ENCODE measurements around the gene SPATC1L.
"Not testable (repeated sequence)": the region's sequence is repeated elsewhere in the genome, so short reads cannot be mapped to it uniquely, and the experiment has no call there.

The SPATC1L gene

GRCh38 chr21:46183910-46184624 lies at the start of gene SPATC1L:
TSS of gene SPATC1L (minus strand) at chr21:46184459. CDS start at chr21:46182816, 1,643 bp downstream.
- DNase-seq, result peak; percentile 43

- DNase-seq, result no peak
These were observed 45.6 kb upstream of the SPATC1L start for GRCh38 chr21:46229923-46230260.

GRCh38 chr21:46229133-46229922 lies 45.1 kb upstream of the SPATC1L start:
- no peak for DNase-seq

- DNase-seq, result peak; percentile 98
These were observed 44.2 kb upstream of the SPATC1L start, which contains the start of gene LSS for GRCh38 chr21:46228345-46229051. TSS of gene LSS (minus strand) at chr21:46228774. CDS start at chr21:46228745, 29 bp downstream.

- no peak for DNase-seq
These were observed 43.6 kb upstream of the SPATC1L start for GRCh38 chr21:46227811-46228344.

GRCh38 chr21:46226920-46227599 lies 42.8 kb upstream of the SPATC1L start:
- no peak for DNase-seq

- DNase-seq, result no peak
These were observed 41.9 kb upstream of the SPATC1L start for GRCh38 chr21:46226146-46226545.

GRCh38 chr21:46223661-46224060 lies 39.4 kb upstream of the SPATC1L start:
- DNase-seq, result not testable (repeated sequence)

- DNase-seq, result no peak
These were observed 39.0 kb upstream of the SPATC1L start for GRCh38 chr21:46223217-46223616.

- no peak for DNase-seq
These were observed 38.3 kb upstream of the SPATC1L start for GRCh38 chr21:46222436-46223116.

- no peak for DNase-seq
These were observed 37.6 kb upstream of the SPATC1L start for GRCh38 chr21:46221664-46222435.

- DNase-seq, result no peak
These were observed 36.6 kb upstream of the SPATC1L start for GRCh38 chr21:46220847-46221246.

GRCh38 chr21:46220275-46220810 lies 36.1 kb upstream of the SPATC1L start:
- no peak for DNase-seq

- no peak for DNase-seq
These were observed 35.5 kb upstream of the SPATC1L start for GRCh38 chr21:46219591-46220239.

GRCh38 chr21:46218906-46219590 lies 34.8 kb upstream of the SPATC1L start:
- no peak for DNase-seq

GRCh38 chr21:46217511-46218196 lies 33.4 kb upstream of the SPATC1L start:
- DNase-seq, result no peak

GRCh38 chr21:46216132-46216747 lies 32.0 kb upstream of the SPATC1L start:
- no peak for DNase-seq

- DNase-seq, result no peak
These were observed 31.3 kb upstream of the SPATC1L start for GRCh38 chr21:46215436-46216131.

All from CD4-positive, alpha-beta T cell treated with Interleukin-10 for 1 hour (primary cell).